OCI-LY3 (cell line): ENCODE measurements around the gene SOX8.

Experiments used
- H2AFZ ChIP-seq: fragments of 200-600, 300-600 bp; shearing (Covaris generic); 2 replicates; pipeline ENCODE4 v1.6.0; 2014; ENCODE audit warnings: antibody characterized with exemption, low read depth, low read length
- H3K27ac ChIP-seq: fragments of 200-600, 300-600 bp; sonication (generic); 2 replicates; pipeline ENCODE4 v1.5.1; 2014; ENCODE audit warnings: mild to moderate bottlenecking, low read length, moderate library complexity, mixed read lengths
- H3K27me3 ChIP-seq: fragments of 200-600, 300-600 bp; sonication (generic); 2 replicates; pipeline ENCODE4 v1.6.1; 2014; ENCODE audit warnings: low read depth, low read length, mixed read lengths
- H3K36me3 ChIP-seq: fragments of 200-600, 300-600 bp; sonication (generic); replicated peaks from 2 replicates; pipeline ENCODE3; 2014; ENCODE audit warnings: low read depth, low read length, mixed read lengths
- H3K4me1 ChIP-seq: fragments of 300-600, 200-600 bp; sonication (generic); 2 replicates; pipeline ENCODE4 v1.6.1; 2014; ENCODE audit warnings: low read length, mixed read lengths
- H3K4me2 ChIP-seq: fragments of 200-600, 300-600 bp; sonication (generic); 2 replicates; pipeline ENCODE4 v1.6.1; 2014; ENCODE audit warnings: low read length, mixed read lengths
- H3K4me3 ChIP-seq: fragments of 300-600, 200-600 bp; sonication (generic); 2 replicates; pipeline ENCODE4 v1.5.1; 2014; ENCODE audit warnings: antibody characterized with exemption, mild to moderate bottlenecking, low read length, moderate library complexity
- H3K79me2 ChIP-seq: fragments of 300-600, 200-600 bp; shearing (Covaris generic); 2 replicates; pipeline ENCODE4 v1.6.1; 2014; ENCODE audit warnings: mild to moderate bottlenecking, low read length, mixed read lengths
- H3K9ac ChIP-seq: fragments of 300-600, 200-600 bp; shearing (Covaris generic); 2 replicates; pipeline ENCODE4 v1.6.0; 2014; ENCODE audit warnings: mild to moderate bottlenecking, low read length, moderate library complexity
- H3K9me3 ChIP-seq: fragments of 200-600, 300-600 bp; shearing (Covaris generic); 2 replicates; pipeline ENCODE4 v1.6.1; 2014; ENCODE audit warnings: low read length, mixed read lengths; ENCODE audit not compliant: insufficient read depth
- H4K20me1 ChIP-seq: fragments of 200-600, 300-600 bp; sonication (generic); 2 replicates; pipeline ENCODE4 v1.6.1; 2016; ENCODE audit warnings: low read length, mixed read lengths; ENCODE audit not compliant: insufficient read depth
- EZH2phosphoT487 ChIP-seq: fragments of 200-600 bp; shearing (Covaris generic); IDR thresholded peaks from 2 replicates; pipeline ENCODE4 v1.6.1; 2018; ENCODE audit warnings: antibody characterized with exemption, mixed run types, low read depth
- TF ChIP-seq, protein P1 (sequence below): fragments of 200-600, 300-600 bp; sonication (generic); IDR thresholded peaks from 2 replicates; pipeline ENCODE4 v1.5.1; 2014; ENCODE audit warnings: antibody characterized with exemption, low read length, low read depth

The SOX8 gene

GRCh38 chr16:959232-960040, 22.1 kb upstream of the SOX8 start:
- no peaks in the 10 kb centered on the region for H3K36me3 ChIP-seq
- H3K9ac ChIP-seq: no peak overlapping the region
- TF ChIP-seq, protein P1, sequence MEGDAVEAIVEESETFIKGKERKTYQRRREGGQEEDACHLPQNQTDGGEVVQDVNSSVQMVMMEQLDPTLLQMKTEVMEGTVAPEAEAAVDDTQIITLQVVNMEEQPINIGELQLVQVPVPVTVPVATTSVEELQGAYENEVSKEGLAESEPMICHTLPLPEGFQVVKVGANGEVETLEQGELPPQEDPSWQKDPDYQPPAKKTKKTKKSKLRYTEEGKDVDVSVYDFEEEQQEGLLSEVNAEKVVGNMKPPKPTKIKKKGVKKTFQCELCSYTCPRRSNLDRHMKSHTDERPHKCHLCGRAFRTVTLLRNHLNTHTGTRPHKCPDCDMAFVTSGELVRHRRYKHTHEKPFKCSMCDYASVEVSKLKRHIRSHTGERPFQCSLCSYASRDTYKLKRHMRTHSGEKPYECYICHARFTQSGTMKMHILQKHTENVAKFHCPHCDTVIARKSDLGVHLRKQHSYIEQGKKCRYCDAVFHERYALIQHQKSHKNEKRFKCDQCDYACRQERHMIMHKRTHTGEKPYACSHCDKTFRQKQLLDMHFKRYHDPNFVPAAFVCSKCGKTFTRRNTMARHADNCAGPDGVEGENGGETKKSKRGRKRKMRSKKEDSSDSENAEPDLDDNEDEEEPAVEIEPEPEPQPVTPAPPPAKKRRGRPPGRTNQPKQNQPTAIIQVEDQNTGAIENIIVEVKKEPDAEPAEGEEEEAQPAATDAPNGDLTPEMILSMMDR: no peak
- no peak for TF ChIP-seq EZH2phosphoT487
- H3K4me3 ChIP-seq: no peak overlapping the region
- no peaks in the 10 kb centered on the region for H3K4me1 ChIP-seq
- H3K4me2 ChIP-seq: no peak overlapping the region
- H2AFZ ChIP-seq: no peak overlapping the region
- H3K27me3 ChIP-seq: no peaks in the 10 kb centered on the region
- no peaks in the 10 kb centered on the region for H4K20me1 ChIP-seq
- H3K9me3 ChIP-seq: no peaks in the 10 kb centered on the region
- no peak overlapping the region for H3K27ac ChIP-seq
- no peaks in the 10 kb centered on the region for H3K79me2 ChIP-seq

- no peaks in the 10 kb centered on the region for H4K20me1 ChIP-seq
- no peaks in the 10 kb centered on the region for H3K79me2 ChIP-seq
- H3K36me3 ChIP-seq: peaks cover 5% of the 10 kb centered on the region
These were observed 19.2 kb upstream of the SOX8 start for GRCh38 chr16:962366-962765.

GRCh38 chr16:962901-963814, 18.4 kb upstream of the SOX8 start:
- Histone ChIP-seq H3K9me3 (no peaks in the 10 kb centered on the region), H3K4me2 (no peak overlapping the region), H3K4me3 (no peak overlapping the region), H4K20me1 (no peaks in the 10 kb centered on the region), H3K4me1 (no peaks in the 10 kb centered on the region), H3K9ac (no peak overlapping the region), H2AFZ (no peak overlapping the region), H3K36me3 (peaks cover 8% of the 10 kb centered on the region), H3K79me2 (no peaks in the 10 kb centered on the region), H3K27me3 (no peaks in the 10 kb centered on the region), H3K27ac (no peak overlapping the region)
- no peak for TF ChIP-seq EZH2phosphoT487
- TF ChIP-seq, protein P1: no peak

More at GRCh38 chr16:962366-962765, 19.2 kb upstream of the SOX8 start:
- no peaks in the 10 kb centered on the region for H3K4me1 ChIP-seq
- H3K27me3 ChIP-seq: no peaks in the 10 kb centered on the region
- H3K27ac ChIP-seq: no peak overlapping the region
- H2AFZ ChIP-seq: no peak overlapping the region
- H3K9ac ChIP-seq: no peak overlapping the region
- TF ChIP-seq EZH2phosphoT487: no peak
- TF ChIP-seq, protein P1: no peak
- H3K4me2 ChIP-seq: no peak overlapping the region
- H3K9me3 ChIP-seq: no peaks in the 10 kb centered on the region
- no peak overlapping the region for H3K4me3 ChIP-seq

DNA sequence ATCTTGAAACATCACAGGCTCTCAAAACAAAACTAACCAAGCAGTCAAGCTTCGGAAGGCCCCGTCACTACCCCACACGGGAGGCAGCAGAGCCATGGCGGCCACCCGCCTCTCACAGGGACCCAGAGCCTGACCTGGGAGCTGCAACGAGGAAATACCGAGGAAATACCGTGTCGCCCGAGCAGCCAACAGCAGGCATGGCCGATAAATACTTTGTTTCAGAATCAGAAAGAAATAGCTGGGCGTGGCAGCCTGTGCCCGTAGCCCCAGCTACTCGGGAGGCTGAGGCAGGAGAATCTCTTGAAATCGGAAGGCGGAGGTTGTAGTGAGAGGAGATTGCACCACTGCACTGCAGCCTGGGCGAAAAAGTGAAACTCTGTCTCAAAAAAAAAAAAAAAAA, 17.7 kb upstream of the SOX8 start:
- Histone ChIP-seq H3K79me2 (no peaks in the 10 kb centered on the region), H3K9me3 (no peaks in the 10 kb centered on the region), H3K4me1 (no peaks in the 10 kb centered on the region), H3K9ac (no peak overlapping the region), H3K27ac (no peak overlapping the region), H3K4me3 (no peak overlapping the region), H3K27me3 (no peaks in the 10 kb centered on the region), H4K20me1 (no peaks in the 10 kb centered on the region), H2AFZ (no peak overlapping the region), H3K36me3 (peaks cover 8% of the 10 kb centered on the region), H3K4me2 (no peak overlapping the region)
- TF ChIP-seq, protein P1: no peak
- no peak for TF ChIP-seq EZH2phosphoT487
